ENCODE data around the gene ARHGEF1. TPM values are rescaled to one million over a fixed set of nuclear protein-coding genes. Genes with fewer than 3 reads are reported as not detected.
A peak's percentile ranks its signal among the peaks of the same experiment; 100 is the strongest.

ARHGEF1 gene
- total and polyA plus RNA-seq, 2 donors (not counting 1 experiment from before 2014, with no cell fraction given), result 646 to 886 TPM

DNA sequence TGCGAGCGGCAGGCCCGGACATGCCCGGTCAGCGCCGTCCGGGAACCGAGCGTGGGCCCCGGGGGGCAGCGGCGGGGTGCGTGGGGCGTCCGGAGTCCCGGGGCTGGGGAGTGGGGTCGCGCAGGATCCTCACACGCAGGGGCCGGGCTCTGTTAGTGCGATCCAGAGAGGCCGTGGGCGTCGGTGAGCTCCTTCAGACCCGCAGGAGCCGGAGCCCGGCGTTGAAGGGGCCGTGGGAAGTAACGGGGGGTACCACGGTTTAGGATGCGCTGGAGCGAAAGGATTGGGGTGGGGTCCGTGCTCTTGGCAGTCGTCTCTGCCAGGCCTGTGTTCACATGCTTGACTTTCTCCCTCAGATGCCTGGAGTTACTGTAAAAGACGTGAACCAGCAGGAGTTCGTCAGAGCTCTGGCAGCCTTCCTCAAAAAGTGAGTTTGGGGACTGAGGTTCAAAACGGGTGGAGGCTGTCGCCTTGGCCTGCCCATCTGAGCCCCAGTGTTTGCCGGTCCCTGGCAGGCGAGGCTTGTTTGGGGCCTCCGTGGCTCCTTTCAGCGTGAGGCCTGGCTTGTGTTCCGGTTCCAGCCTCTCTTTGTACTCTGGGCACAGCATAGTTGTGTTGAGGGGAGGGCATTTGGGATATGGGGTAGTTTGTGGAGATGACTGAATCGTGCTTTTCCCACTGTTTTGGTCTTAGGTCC, 22.4 kb upstream of the ARHGEF1 start:
- peak overlapping the region; percentile 34 to 96 (median 75) for H3K4me3 ChIP-seq (ENCODE audit: control extremely low read depth in 1 of 5, extremely low read depth in 1 of 5, insufficient read depth in 1 of 5, low read depth in 2 of 5, low read length in 4 of 5)
- DNase-seq (no peak), ATAC-seq (ENCODE audit: low read depth) (no peak)
- H3K27ac ChIP-seq (ENCODE audit: low read length in 2 of 2), result peak overlapping the region; percentile 58 to 94
- peaks cover 42 to 54% of the 10 kb centered on the region in 2 donors for H3K4me1 ChIP-seq (ENCODE audit: control insufficient read depth in 2 of 2, insufficient read depth in 2 of 2, low read length in 2 of 2)
- H3K4me2 ChIP-seq (replicated peaks; ENCODE audit: low read depth, low read length, poor library complexity, severe bottlenecking), result peak overlapping the region; percentile 94
- H3K27me3 Mint-ChIP-seq, result no peaks in the 10 kb centered on the region
- H3K36me3 ChIP-seq (replicated peaks in 1 of 2; ENCODE audit: control extremely low read depth in 1 of 2, control insufficient read depth in 1 of 2, extremely low read depth in 1 of 2, insufficient read depth in 2 of 2, low read length in 1 of 2), result peaks cover 2 to 49% of the 10 kb centered on the region in 2 experiments
- ChIA-PET POLR2A (interaction anchor here (0.6 to 2.8 kb wide), 13 partner anchors 10 to 597 kb away, joined by 4 to 57 read pairs (median 12); partner anchors contain the start of genes ARHGEF1, CD79A, HNRNPUL1 and RABAC1), CTCF (interaction anchor here (0.6 to 5.9 kb wide), 18 partner anchors 11 to 329 kb away, joined by 3 to 83 read pairs (median 8); partner anchors contain the start of genes ARHGEF1, CD79A and RABAC1)
- peaks cover 51% of the 10 kb centered on the region for H4K20me1 ChIP-seq (ENCODE audit: control insufficient read depth, insufficient read depth, low read length, poor library complexity, severe bottlenecking)
- H3K9me3 ChIP-seq (ENCODE audit: control extremely low read depth in 1 of 3, control insufficient read depth in 2 of 3, insufficient read depth in 1 of 3, low read length in 2 of 3), result no peaks in the 10 kb centered on the region
- TF ChIP-seq, protein P1, sequence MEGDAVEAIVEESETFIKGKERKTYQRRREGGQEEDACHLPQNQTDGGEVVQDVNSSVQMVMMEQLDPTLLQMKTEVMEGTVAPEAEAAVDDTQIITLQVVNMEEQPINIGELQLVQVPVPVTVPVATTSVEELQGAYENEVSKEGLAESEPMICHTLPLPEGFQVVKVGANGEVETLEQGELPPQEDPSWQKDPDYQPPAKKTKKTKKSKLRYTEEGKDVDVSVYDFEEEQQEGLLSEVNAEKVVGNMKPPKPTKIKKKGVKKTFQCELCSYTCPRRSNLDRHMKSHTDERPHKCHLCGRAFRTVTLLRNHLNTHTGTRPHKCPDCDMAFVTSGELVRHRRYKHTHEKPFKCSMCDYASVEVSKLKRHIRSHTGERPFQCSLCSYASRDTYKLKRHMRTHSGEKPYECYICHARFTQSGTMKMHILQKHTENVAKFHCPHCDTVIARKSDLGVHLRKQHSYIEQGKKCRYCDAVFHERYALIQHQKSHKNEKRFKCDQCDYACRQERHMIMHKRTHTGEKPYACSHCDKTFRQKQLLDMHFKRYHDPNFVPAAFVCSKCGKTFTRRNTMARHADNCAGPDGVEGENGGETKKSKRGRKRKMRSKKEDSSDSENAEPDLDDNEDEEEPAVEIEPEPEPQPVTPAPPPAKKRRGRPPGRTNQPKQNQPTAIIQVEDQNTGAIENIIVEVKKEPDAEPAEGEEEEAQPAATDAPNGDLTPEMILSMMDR (IDR thresholded peaks at IDR 0.05), result no peak
- TF ChIP-seq EZH2 (IDR thresholded peaks at IDR 0.05; ENCODE audit: borderline replicate concordance, insufficient read depth, low read depth, low read length, poor library complexity, severe bottlenecking), result no peak
- WGBS (ENCODE audit: insufficient coverage), result under 1% methylated on average over 45 of the region's 45 CpGs
- peak overlapping the region; percentile 81 for H2AFZ ChIP-seq (ENCODE audit: insufficient read depth, low read depth, low read length, poor library complexity, severe bottlenecking)
- no peaks in the 10 kb centered on the region for H3K9me3 Mint-ChIP-seq (ENCODE audit: insufficient read depth)
- no peaks in the 10 kb centered on the region for H3K27me3 ChIP-seq (replicated peaks in 1 of 4; ENCODE audit: control extremely low read depth in 1 of 4, control insufficient read depth in 3 of 4, insufficient read depth in 4 of 4, low read length in 3 of 4)
- H3K27ac Mint-ChIP-seq, result peak overlapping the region; percentile 91
- peaks cover 55% of the 10 kb centered on the region for H3K79me2 ChIP-seq (ENCODE audit: control insufficient read depth, insufficient read depth, low read length)
- peak overlapping the region; percentile 93 for H3K9ac ChIP-seq (ENCODE audit: low read length)
- intact Hi-C loops (cut with micrococcal nuclease), result loop anchor here (1.0 kb wide), 3 partner anchors 11 to 99 kb away; partner anchors contain the start of gene RABAC1
- peak overlapping the region; percentile 92 for H3K4me3 Mint-ChIP-seq
- peaks cover 50% of the 10 kb centered on the region for H3K4me1 Mint-ChIP-seq
